ENCODE results near the gene FOXL2NB.
A peak's percentile ranks its signal among the peaks of the same experiment; 100 is the strongest.

DNA sequence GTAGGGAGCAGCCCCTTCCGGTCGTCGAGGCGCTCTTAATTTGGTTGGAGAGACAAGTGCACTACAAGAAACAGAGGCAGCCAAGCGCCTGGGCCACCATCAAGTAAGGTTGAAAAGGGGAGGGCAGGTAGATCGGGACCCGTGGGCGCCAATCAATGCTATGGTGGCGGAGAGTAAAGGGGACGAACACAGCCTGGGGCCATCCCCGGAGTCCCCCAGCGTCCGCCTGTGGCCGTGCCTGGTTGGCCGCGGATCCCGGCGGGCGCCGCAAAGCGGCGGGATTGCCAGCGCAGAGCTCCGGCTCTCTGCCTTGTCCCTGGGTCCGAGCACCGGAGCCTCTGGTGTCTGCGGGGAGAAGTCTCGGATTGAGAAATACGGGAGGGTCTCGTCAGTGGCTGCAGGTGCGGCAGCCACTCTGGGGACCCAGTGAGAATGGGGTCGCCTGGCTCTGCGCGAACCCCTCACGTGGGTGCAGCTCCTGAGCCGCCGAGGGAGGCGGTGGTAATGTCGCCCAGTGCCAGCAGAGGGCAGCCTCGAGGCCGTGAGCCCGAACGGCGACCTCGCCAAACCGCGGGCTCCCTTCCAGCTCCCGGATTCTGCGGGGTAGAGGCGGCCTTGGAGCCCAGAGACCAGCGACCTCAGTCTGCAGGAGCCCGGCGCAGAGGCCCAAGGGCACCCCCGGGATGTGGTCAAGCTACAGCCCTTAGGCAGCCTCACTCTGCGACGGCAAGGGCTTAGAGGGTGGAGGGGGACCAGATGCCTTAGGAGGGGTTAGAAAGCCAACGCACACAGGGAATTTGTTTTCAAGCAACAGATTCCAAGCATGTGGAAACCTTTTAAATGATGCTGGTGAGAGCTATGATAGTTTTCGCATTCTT lies 10.9 kb upstream of the FOXL2NB start:
- TF ChIP-seq CTCF (IDR thresholded peaks at IDR 0.05) (peak; percentile 92), ZFX (IDR thresholded peaks at IDR 0.05; ENCODE audit: borderline replicate concordance) (no peak)

All from 22Rv1 (cell line).